Neural cell (in vitro differentiated cells): ENCODE measurements around the gene PCDHGA5. TPM values are rescaled to one million over a fixed set of nuclear protein-coding genes. Genes with fewer than 3 reads are reported as not detected.
"Not testable (repeated sequence)": the region's sequence is repeated elsewhere in the genome, so short reads cannot be mapped to it uniquely, and the experiment has no call there.

Experiments used
- H2AFZ ChIP-seq: fragments of 200-600, 300-800 bp; sonication (generic), shearing (Covaris generic); 2 replicates; pipeline ENCODE4 v1.6.0; 2014; ENCODE audit warnings: low read depth, mild to moderate bottlenecking, antibody characterized with exemption, low read length, moderate library complexity
- H3F3A ChIP-seq: fragments of 200-600 bp; shearing (Covaris generic); 2 replicates; pipeline ENCODE4 v1.6.1; 2016; ENCODE audit warnings: mild to moderate bottlenecking, moderate library complexity, mixed read lengths, antibody characterized with exemption, low read length; ENCODE audit not compliant: insufficient read depth, poor library complexity, severe bottlenecking
- H3K27ac ChIP-seq: fragments of 200-600, 300-800 bp; sonication (generic), shearing (Covaris generic); 2 replicates; pipeline ENCODE4 v1.5.1; 2014; ENCODE audit warnings: mild to moderate bottlenecking, low read length, moderate library complexity
- H3K27me3 ChIP-seq: fragments of 300-800, 200-600 bp; sonication (generic), shearing (Covaris generic); 2 replicates; pipeline ENCODE4 v1.6.0; 2014; ENCODE audit warnings: mild to moderate bottlenecking, low read depth, low read length, moderate library complexity; ENCODE audit not compliant: insufficient read depth
- H3K36me3 ChIP-seq: fragments of 300-800, 200-600 bp; sonication (generic), shearing (Covaris generic); 2 replicates; pipeline ENCODE4 v1.5.1; 2014; ENCODE audit warnings: mild to moderate bottlenecking, antibody characterized with exemption, low read length, moderate library complexity; ENCODE audit not compliant: insufficient read depth
- H3K4me2 ChIP-seq: fragments of 300-800, 200-600 bp; sonication (generic), shearing (Covaris generic); 2 replicates; pipeline ENCODE4 v1.6.0; 2014; ENCODE audit warnings: mild to moderate bottlenecking, low read length
- H3K4me3 ChIP-seq: fragments of 300-800, 200-600 bp; sonication (generic), shearing (Covaris generic); 2 replicates; pipeline ENCODE4 v1.5.1; 2014; ENCODE audit warnings: mild to moderate bottlenecking, low read length, moderate library complexity
- H3K79me2 ChIP-seq: fragments of 200-600 bp; shearing (Covaris generic); replicated peaks from 2 replicates; pipeline ENCODE4 v1.6.0; 2014; ENCODE audit warnings: mild to moderate bottlenecking, low read length, moderate library complexity; ENCODE audit not compliant: insufficient read depth
- H3K9ac ChIP-seq: fragments of 300-800, 200-600 bp; sonication (generic), shearing (Covaris generic); 2 replicates; pipeline ENCODE4 v1.6.1; 2016; ENCODE audit warnings: mild to moderate bottlenecking, low read length, mixed read lengths
- H3K9me2 ChIP-seq: fragments of 200-600 bp; shearing (Covaris generic); 2 replicates; pipeline ENCODE4 v1.6.1; 2016; ENCODE audit warnings: mild to moderate bottlenecking, low read length, mixed read lengths; ENCODE audit not compliant: insufficient read depth
- H3K9me3 ChIP-seq: fragments of 200-600, 300-800 bp; sonication (generic), shearing (Covaris generic); 2 replicates; pipeline ENCODE4 v1.6.1; 2016; ENCODE audit warnings: mild to moderate bottlenecking, mixed run types, low read length, moderate library complexity, mixed read lengths
- H4K20me1 ChIP-seq: fragments of 200-600 bp; shearing (Covaris generic); 2 replicates; pipeline ENCODE4 v1.6.1; 2016; ENCODE audit warnings: mild to moderate bottlenecking, mixed run types; ENCODE audit not compliant: insufficient read depth
- CTCF ChIP-seq: fragments of 450-650 bp; IDR thresholded peaks from 2 replicates; pipeline ENCODE4 v1.5.1; 2014; ENCODE audit warnings: antibody characterized with exemption, mild to moderate bottlenecking, moderate library complexity; ENCODE audit not compliant: poor library complexity, severe bottlenecking
- RAD21 ChIP-seq: fragments of 450-650 bp; conservative IDR thresholded peaks from 2 replicates; pipeline ENCODE4 v1.6.1; 2014; ENCODE audit warnings: antibody characterized with exemption, mild to moderate bottlenecking, moderate library complexity
- SMC3 ChIP-seq: fragments of 450-650 bp; conservative IDR thresholded peaks from 2 replicates; pipeline ENCODE4 v1.6.1; 2014; ENCODE audit warnings: antibody characterized with exemption, mild to moderate bottlenecking, moderate library complexity; ENCODE audit not compliant: poor library complexity
- polyA plus RNA-seq: library from polyadenylated mRNA; depleted of rRNA; stranded (reverse); fragments of >200 nt; gene quantifications from 2 replicates; pipeline ENCODE4 v1.2.3, GENCODE V29; 2014
- TF ChIP-seq, protein P1 (sequence below): IDR thresholded peaks from 2 replicates; pipeline ENCODE4 v1.6.1; 2012; ENCODE audit warnings: borderline replicate concordance

The PCDHGA5 gene
- polyA plus RNA-seq, 1 donor from 2014 or later = 0.25 TPM

DNA sequence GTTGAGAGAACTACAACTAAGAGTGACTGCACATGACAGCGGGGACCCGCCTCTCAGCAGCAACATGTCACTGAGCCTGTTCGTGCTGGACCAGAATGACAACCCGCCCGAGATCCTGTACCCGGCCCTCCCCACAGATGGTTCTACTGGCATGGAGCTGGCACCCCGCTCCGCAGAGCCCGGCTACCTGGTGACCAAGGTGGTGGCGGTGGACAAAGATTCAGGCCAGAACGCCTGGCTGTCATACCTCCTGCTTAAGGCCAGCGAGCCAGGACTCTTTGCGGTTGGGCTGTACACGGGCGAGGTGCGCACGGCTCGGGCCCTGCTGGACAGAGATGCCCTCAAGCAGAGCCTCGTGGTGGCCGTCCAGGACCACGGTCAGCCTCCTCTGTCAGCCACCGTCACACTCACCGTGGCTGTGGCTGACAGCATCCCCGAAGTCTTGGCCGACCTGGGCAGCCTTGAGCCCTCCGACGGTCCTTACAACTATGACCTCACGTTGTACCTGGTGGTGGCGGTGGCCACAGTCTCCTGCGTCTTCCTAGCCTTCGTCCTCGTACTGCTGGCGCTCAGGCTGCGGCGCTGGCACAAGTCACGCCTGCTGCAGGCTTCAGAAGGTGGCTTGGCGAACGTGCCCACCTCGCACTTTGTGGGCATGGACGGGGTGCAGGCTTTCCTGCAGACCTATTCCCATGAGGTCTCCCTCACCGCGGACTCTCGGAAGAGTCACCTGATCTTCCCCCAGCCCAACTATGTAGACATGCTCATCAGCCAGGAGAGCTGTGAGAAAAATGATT is 20.7 kb downstream of the PCDHGA5 start:
- Histone ChIP-seq H3K27ac (no peak overlapping the region), H3K4me2 (no peak overlapping the region), H3K36me3 (no peaks in the 10 kb centered on the region), H4K20me1 (no peaks in the 10 kb centered on the region), H3K79me2 (no peaks in the 10 kb centered on the region), H3K9me2 (no peaks in the 10 kb centered on the region), H3K9ac (no peak overlapping the region), H3K4me3 (no peak overlapping the region), H3K27me3 (no peaks in the 10 kb centered on the region), H3F3A (no peaks in the 10 kb centered on the region), H2AFZ (no peak overlapping the region), H3K9me3 (peaks cover 31% of the 10 kb centered on the region)
- TF ChIP-seq, protein P1, sequence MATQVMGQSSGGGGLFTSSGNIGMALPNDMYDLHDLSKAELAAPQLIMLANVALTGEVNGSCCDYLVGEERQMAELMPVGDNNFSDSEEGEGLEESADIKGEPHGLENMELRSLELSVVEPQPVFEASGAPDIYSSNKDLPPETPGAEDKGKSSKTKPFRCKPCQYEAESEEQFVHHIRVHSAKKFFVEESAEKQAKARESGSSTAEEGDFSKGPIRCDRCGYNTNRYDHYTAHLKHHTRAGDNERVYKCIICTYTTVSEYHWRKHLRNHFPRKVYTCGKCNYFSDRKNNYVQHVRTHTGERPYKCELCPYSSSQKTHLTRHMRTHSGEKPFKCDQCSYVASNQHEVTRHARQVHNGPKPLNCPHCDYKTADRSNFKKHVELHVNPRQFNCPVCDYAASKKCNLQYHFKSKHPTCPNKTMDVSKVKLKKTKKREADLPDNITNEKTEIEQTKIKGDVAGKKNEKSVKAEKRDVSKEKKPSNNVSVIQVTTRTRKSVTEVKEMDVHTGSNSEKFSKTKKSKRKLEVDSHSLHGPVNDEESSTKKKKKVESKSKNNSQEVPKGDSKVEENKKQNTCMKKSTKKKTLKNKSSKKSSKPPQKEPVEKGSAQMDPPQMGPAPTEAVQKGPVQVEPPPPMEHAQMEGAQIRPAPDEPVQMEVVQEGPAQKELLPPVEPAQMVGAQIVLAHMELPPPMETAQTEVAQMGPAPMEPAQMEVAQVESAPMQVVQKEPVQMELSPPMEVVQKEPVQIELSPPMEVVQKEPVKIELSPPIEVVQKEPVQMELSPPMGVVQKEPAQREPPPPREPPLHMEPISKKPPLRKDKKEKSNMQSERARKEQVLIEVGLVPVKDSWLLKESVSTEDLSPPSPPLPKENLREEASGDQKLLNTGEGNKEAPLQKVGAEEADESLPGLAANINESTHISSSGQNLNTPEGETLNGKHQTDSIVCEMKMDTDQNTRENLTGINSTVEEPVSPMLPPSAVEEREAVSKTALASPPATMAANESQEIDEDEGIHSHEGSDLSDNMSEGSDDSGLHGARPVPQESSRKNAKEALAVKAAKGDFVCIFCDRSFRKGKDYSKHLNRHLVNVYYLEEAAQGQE = no peak
- no peak for TF ChIP-seq RAD21
- no peak for TF ChIP-seq CTCF

DNA sequence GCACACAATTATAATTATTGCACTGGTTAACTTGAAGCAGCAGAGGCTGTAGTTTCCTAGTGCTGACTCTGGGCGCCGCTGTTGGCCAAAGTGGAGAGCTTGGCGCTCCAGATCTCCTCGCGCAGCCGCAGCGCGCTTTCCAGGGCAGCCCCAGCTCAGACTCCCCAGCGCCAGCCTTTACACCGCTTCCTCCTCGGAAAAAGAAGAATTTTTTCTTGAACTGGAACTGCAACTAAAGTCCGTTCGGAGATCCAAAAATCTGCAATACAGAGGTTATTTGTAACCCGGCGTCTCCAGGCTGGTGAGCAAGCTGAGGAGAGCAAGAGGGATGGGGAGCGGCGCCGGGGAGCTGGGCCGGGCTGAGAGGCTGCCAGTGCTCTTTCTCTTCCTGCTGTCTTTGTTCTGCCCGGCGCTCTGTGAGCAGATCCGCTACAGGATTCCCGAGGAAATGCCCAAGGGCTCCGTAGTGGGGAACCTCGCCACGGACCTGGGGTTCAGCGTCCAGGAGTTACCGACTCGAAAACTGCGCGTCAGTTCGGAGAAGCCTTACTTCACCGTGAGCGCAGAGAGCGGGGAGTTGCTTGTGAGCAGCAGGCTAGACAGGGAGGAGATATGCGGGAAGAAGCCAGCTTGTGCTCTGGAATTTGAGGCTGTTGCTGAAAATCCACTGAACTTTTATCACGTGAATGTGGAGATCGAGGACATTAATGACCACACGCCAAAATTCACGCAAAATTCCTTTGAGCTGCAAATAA is 23.8 kb downstream of the PCDHGA5 start, which contains the start of gene PCDHGB4:
PCDHGB4 (plus strand) TSS at position 142 of the 755 bp plus-strand sequence; CDS start at position 329, 187 bp downstream.
- Histone ChIP-seq H3K4me3 (peak within 1 kb of the TSS; percentile 53), H3K9me3 (peaks cover 36% of the 10 kb centered on the region), H3K27ac (peak within 1 kb of the TSS; percentile 41)
- H3K9ac ChIP-seq, H3K79me2 ChIP-seq, H3K36me3 ChIP-seq, H4K20me1 ChIP-seq, H3K4me2 ChIP-seq, H3F3A ChIP-seq, H2AFZ ChIP-seq, H3K9me2 ChIP-seq, H3K27me3 ChIP-seq: not testable (repeated sequence)
- TF ChIP-seq RAD21 (peak; percentile 70), SMC3 (peak; percentile 65), CTCF (peak; percentile 69)
